GM19328 (cell line): ENCODE results near the gene PYCARD.
"Not testable (repeated sequence)": the region's sequence is repeated elsewhere in the genome, so short reads cannot be mapped to it uniquely, and the experiment has no call there.

Source experiments
- ATAC-seq: cut with Tn5 transposase; IDR thresholded peaks from one replicate; pipeline ENCODE4 v1.9.1; 2021; ENCODE audit warnings: mild to moderate bottlenecking, moderate library complexity; ENCODE audit not compliant: unreplicated experiment

PYCARD gene

DNA sequence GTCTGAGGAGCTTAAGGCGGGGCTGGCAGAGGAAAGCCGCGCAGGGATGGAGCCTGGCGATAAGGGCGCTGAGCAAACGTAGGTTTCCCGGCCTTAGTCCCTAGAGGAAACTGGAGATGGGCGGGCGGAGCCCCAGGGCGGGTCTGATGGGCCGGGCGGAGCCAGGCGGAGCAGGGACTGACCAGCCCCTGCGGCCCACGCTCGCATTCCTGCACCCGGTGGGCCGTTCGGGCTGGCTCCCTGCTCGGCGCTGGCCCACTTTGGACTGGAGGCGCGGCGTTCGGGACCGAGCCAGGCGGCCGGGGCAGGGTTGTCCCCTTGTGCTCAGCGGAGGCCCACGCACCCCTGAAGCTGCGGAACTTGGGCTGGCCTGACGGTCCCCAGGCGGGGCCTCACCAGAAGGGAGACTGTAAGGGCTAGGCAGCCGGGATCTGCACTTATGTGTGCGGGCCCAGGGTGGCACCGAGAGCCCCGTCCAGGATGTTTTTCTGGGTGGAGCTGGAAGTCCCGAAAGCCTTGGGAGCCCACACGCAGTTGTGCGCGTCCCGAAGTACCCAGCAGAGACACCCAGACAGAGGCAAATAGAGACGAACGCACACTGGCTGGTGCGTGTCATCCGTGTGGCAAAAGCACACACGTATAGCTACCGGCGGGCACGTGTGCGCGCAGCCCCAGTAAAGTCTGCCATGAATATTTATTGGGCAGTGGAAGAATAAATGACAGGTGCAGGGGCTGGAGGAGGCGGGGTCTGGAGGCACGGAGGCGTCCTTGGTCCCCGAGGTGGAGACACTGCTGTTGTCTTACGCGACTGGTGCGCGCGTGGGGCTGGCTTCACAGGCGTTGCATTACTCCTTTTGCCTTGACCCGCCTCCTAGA lies 13.0 kb upstream of the PYCARD start:
- ATAC-seq = no peak

DNA sequence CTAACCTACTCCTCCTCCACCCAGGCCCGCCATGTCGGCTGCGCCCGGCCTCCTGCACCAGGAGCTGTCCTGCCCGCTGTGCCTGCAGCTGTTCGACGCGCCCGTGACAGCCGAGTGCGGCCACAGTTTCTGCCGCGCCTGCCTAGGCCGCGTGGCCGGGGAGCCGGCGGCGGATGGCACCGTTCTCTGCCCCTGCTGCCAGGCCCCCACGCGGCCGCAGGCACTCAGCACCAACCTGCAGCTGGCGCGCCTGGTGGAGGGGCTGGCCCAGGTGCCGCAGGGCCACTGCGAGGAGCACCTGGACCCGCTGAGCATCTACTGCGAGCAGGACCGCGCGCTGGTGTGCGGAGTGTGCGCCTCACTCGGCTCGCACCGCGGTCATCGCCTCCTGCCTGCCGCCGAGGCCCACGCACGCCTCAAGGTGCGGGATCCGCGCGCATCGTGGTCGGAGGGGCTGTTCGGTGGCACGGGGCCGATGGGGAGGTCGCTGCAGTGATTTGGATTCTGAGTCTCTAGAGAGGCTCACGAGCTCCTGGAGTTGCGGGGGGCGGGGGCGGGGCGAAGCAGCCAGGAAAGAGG lies 12.2 kb upstream of the PYCARD start:
- no peak for ATAC-seq

DNA sequence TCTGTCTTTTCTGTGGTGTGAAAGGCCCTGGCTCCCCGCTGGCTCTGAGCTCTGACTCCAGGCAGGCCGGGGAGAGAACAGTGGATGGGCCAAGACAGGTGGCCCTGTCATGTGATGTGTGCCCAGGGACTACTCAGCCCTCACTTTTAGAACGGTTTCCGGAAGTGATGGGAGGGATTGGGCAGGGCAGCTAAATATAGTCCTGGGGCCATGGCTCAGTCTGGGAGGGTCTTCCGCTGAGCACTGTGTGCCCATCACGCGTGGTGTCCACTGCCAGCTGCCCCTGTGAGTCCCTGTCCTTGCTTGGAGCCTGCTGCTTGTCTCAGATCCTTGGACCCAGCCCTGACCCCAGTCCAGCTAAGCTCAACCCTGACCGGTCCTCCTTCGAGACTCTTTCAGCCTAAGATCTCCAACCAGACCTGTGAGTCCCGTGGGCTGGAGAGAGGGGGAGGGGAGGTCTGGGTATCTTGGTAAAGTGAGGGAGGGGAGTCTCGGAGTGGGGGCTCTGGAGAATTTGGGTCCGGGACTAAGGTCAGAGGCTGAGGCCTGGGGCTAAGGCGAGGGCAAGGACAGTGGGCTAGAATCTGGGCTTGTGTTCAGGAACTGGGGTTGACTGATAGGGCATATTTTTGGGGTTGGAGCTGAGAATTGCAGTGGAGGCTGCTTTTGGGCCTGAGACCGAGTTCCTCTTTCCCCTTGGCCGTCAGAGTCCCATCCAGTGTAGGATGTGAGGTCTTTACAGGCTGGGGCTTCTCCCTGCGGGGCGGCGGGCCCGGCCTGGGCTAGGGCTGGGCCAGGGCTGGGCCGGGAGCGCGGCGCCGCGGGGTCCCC lies 11.5 kb upstream of the PYCARD start, which contains the start of gene TRIM72:
TRIM72 (plus strand) TSS at position 243 of the 831 bp plus-strand sequence. CDS start 620 bp downstream, outside the sequence.
- ATAC-seq = no peak

DNA sequence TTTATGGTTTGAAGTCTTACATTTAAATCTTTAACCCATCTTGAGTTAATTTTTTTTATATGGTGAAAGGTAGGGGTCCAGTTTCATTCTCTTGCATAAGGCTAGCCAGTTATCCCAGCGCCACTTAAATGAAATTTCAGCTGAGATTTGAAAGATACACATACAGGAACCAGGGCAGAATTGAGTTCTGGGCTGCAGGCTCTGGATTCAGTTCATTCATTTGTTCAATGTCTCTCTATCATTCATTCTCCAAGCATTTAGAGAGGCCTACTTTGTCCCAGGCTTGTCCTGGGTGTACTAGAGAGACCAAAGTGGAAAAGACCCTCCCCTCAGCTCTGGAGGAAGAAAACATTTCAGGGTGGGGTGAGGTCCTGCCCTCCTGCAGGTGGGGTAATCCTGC lies 10.8 kb upstream of the PYCARD start:
- no peak for ATAC-seq

DNA sequence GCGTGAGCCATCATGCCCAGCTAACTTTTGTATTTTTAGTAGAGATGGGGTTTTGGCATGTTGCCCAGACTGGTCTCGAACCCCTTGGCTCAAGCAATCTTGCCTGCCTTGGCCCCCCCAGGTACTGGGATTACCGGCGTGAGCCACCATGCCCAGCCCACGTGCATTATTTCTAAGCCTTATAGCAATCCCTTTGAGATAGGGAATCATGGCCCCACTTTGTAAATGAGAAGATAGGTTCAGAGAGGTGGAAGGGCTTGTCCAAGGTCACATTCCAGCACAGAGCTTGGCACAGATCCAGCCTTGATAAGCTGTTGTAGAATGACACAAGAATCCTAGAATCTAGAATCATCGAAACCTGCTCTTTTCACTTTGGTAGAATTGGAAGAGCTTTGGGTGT lies 4.2 kb upstream of the PYCARD start:
- no peak for ATAC-seq

DNA sequence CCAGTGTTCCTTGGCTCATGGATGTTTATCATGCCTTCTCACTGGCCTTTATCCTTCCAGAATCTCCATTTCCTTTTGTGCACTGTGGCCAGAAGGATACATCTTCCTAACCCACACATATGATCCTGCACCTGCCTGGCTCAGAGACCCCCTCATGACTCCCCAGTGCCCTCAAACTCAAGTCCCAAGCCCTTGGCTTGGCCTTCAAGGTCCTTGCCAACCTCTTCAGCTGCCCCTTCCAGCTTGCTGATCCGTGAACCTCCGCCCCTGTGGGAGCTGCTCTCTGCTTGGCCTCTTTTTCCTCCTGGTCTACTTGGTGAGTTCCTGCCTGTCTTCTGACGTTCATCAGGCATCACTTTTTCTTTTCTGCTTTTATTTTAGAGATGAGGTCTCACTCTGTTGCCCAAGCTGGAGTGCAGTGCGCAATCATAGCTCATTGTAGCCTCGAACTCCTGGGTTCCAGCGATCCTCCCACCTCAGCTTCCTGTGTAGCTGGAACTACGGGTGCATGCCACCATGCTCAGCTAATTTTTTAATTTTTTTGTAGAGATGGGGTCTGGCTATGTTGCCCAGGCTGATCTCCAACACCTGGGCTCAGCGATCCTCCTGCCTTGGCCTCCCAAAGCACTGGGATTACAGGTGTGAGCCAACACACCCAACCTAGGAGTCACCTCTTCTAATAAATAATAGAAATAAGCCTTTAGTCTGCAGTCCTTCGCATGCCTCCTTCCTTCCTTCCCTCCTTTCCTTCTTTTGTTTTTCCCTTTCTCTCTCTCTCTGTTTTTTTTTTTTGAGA lies 2.5 kb upstream of the PYCARD start:
- no peak for ATAC-seq

DNA sequence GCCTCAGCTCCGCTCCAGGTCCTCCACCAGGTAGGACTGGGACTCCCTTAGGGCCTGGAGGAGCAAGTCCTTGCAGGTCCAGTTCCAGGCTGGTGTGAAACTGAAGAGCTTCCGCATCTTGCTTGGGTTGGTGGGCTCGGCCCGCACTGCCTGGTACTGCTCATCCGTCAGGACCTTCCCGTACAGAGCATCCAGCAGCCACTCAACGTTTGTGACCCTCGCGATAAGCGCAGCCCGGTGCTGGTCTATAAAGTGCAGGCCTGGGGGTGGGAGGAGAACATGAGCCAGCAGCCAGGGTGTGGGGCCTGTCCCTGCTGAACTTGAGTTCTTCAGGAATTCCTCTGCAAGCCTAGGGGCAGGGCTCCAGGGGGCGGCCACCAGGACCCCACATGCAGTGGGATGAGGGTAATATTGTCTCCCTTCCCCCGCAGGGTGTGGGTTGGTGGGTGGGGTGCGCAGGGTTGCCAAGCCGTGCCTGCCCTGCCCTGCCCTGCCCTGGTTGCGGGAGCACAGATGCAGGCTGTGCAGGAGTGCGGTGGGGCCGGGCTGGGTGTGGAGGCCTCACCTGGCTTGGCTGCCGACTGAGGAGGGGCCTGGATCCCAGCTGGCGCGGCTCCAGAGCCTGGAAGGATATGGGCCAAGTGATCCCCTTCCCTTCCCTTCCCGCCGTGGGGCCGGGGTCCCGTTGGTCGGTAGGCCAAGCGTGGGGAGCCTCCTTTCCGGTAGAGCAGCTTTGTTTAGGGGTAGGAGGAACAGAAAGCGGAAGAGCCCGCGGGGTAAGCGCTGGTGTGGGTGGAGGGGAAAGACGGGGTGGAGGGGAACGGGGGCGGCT lies 762 bp downstream of the PYCARD start:
- ATAC-seq = no peak

DNA sequence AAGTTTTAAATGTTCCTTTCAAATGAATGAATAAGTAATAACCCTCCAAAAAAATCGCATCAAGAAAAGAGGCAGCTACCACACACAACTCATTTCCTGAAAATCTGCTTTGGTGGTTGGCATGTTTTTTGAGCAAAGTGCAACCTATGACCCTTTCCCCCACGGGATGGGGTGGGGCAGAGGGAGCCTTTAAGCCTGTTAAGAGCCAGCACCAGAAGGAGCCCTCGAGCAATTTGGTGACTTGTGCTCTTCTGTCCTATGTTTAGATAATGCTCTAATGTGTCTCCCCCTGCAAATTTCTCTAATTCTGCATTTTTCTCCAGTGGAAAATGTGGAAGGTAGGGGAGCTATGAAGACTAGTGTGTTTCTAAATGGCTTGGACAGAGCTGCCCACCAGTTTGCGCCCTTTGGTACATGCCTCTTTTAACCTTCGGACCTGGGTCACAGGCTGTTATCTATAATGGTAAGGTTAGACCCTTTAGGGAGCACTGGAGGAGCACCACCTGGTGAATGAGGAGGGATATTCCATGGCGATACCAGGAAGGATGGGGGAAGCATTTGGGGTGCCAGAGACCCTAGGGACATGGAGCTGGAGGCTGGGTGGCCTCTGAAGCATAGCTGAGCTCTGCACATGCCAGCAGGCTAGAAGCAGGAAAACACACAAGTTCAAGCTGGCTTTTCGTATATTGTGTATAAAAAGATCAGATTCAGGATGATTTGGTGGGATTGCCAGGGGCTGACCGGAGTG lies 1.6 kb downstream of the PYCARD start:
- ATAC-seq = no peak

DNA sequence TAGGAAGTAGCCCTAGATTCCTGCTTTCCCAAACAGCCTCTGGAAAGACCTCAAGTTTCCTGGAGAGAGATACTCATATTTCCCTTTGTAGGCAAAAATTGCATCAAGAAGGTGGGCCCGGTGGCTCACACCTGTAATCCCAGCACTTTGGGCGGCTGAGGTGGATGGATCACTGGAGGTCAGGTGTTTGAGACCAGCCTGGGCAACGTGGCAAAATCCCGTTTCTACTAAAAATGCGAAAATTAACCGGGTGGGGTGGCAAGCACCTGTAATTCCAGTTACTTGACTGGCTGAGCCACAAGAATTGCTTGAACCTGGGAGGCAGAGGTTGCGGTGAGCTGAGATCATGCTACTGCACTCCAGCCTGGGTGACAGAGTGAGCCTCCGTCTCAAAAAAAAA lies 2.4 kb downstream of the PYCARD start:
- not testable (repeated sequence) for ATAC-seq

DNA sequence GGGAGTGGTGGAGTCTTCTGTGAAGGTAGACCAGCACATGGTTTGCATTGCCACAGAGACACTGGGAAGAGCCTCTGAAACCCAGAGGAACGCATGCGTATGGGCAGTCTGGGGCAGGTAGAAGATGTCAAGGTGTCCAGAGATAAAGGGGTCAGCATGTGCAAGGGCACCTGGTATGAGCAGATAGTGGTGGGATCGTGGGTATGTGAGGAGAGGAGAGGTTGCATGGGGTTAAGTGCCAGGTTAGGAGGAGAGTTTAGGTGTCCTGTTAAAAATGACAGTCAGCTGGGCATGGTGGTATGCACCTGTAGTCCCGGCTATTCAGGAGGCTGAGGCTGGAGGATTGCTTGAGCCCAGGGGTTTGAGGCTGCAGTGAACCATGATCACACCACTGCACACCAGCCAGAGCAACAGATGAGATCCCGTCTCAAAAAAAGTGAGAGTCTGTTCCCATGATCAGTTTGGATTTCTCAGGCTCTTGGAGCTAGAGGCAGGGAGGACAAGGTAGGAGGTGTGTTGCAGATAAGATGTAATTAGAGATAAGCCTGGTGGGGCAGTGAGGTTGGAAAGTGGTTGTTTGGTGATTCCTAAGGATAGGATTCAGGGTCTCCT lies 3.0 kb downstream of the PYCARD start:
- no peak for ATAC-seq

DNA sequence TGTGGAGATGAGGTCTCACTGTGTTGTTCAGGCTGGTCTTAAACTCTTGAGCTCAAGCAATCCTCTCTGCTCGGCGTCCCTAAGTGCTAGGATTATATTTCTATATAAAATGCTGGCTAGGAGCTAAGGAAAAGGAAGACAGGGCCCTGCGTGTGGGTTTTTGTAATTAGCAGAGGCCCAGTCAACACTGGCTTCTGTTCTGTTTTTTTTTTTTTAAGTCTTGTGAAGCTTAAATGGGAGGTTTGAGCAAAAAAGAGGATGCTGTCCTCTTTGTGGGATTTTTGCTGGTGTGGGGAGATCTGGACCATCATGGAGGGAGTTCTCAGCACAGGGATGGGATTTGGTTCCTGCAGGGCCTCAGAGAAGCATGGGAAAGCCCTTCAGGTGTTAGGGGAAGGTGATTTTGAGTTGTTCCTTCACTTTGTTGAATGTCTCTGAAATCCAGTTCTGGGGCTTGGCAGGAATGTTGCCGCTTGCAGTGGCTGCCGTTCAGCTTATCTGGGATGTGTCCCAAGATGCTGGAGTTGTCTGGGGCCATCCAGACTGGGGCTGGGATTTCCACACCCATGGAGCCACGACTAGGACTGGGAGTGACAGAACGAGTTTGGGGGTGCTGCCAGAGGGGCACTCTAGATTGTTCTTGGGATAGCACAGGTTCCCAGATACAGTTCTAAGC lies 4.2 kb downstream of the PYCARD start:
- no peak for ATAC-seq

DNA sequence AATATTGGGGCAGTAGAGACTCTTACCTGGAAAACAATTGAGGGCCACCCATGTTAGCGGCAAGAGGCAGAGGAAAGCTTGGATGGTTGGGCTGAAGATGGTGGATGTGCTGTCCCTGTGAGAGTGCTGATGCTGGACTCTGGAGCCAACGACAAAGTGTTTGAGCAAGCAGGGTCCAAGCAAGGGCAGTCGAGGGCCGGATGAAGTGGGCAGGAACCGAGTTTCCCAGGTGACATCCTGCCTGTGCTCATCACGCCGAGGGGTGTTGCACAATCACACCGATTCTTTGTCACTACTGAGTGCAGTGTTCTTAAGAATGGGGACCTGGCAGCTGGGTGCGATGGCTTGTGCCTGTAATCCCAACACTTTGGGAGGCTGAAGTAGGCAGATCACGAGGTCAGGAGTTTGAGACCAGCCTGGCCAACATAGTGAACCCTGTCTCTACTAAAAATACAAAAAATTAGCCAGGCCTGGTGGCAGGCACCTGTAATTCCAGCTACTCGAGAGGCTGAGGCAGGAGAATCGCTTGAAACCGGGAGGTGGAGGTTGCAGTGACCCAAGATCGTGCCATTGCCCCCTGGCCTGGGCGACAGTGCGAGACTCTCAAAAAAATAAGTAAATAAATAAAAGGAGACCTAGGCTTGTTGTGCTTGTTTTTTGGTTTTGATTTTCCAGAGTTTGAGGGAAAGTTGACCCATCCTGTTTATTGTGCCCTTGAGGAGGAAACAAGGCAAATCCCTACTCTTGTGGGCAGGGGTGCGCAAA lies 6.1 kb downstream of the PYCARD start:
- ATAC-seq = no peak

DNA sequence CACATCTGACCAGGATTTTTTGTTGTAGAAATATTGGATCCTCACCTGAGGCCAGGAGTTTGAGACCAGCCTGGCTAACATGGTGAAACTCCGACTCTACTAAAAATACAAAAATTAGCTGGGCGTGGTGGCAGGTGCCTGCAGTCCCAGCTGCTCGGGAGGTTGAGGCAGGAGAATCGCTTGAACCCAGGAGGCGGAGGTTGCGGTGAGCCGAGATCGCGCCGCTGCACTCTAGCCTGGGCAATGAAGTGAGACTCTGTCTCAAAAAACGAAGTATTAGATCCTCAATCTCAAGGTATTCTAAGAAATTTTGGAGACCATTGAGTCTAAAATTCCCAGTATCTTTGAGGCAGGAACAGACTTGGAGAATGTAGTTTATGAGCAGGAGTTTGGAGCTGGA lies 6.7 kb downstream of the PYCARD start:
- ATAC-seq = not testable (repeated sequence)

DNA sequence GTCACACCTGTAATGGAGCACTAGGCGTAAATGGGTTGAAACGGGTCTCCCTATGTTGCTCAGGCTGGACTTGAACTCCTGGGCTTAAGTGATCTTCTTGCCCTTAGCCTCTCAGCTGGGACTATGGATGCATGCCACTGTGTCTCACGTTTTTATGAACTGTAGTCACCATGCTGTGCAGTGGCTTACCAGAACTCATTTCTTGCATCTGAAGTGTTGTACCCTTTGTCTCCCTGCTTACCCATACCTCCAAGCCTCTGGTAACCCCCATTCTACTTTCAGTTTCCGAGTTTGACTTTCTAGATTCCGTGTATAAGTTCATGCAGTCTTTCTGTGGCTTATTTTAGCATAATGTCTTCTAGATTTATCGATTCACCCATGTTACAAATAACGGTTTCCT lies 7.7 kb downstream of the PYCARD start:
- ATAC-seq = no peak

DNA sequence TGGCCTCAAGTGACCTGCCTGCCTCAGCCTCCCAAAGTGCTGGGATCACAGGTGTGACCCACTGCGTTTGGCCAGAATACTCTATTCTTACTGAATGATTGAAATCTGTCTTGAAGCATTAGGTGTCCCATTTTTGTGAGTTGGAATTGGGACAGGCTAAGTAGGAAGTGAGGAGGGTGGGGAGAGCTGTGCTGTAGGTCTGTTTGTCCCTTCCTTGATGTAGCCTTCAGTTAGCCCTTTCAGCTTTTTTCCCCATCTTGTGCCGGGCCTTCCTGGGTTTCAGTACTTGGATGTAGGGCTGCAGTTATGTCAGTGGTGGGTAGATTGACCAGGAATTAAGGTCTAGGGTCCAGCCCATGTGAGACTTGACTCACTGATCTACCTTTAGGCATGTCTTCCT lies 8.7 kb downstream of the PYCARD start:
- ATAC-seq = no peak

DNA sequence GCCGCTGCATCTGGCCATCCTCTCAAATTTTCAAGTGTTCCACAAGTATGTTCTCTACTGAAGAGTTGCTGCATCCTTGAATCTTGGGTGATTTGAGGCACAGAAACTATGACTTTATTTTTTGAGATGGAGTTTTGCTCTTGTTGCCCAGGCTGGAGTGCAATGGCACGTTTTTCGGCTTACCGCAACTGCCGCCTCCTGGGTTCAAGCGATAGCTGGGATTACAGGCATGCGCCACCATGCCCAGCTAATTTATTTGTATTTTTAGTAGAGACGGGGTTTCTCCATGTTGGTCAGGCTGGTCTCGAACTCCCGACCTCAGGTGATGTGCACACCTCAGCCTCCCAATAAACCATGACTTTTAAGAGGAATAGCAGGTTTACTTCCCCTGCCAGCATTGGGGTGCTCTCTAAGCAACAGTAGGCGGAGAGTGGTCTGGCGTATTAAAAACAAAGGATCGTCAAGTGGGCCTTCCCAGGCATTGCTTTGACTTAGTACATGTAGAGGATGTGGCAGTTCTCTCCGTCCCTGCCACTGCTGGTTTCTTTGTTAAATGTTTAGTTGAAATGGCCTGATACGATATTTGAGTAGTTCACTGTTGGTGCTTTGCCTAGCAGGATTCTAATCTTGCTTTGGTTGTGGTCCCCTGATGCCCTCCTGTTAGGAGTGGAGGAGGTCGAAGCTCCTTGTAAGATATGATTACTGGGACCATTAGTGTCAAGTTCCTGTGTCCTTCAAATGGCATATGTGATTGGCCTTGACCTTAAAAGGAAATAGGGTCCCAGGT lies 9.5 kb downstream of the PYCARD start:
- no peak for ATAC-seq
